ENCODE results near the gene ADAMTS2.
"Not testable (repeated sequence)": the region's sequence is repeated elsewhere in the genome, so short reads cannot be mapped to it uniquely, and the experiment has no call there.

Gene ADAMTS2

GRCh38 chr5:179324316-179324715 lies 20.9 kb downstream of the ADAMTS2 start:
- not testable (repeated sequence) for DNase-seq

- no peak for DNase-seq
Observed at GRCh38 chr5:179323026-179323870, 22.0 kb downstream of the ADAMTS2 start.

GRCh38 chr5:179322071-179323025 lies 22.9 kb downstream of the ADAMTS2 start:
- no peak for DNase-seq

- no peak for DNase-seq
Observed at GRCh38 chr5:179321206-179321987, 23.9 kb downstream of the ADAMTS2 start.

- DNase-seq = no peak
Observed at GRCh38 chr5:179319741-179320281, 25.4 kb downstream of the ADAMTS2 start.

- no peak for DNase-seq
Observed at GRCh38 chr5:179319123-179319522, 26.1 kb downstream of the ADAMTS2 start.

- no peak for DNase-seq
Observed at GRCh38 chr5:179318221-179318955, 26.9 kb downstream of the ADAMTS2 start.

GRCh38 chr5:179317411-179318220 lies 27.6 kb downstream of the ADAMTS2 start:
- DNase-seq = no peak

- DNase-seq = no peak
Observed at GRCh38 chr5:179316982-179317381, 28.3 kb downstream of the ADAMTS2 start.

GRCh38 chr5:179316111-179316551 lies 29.1 kb downstream of the ADAMTS2 start:
- DNase-seq = no peak

GRCh38 chr5:179315356-179315890 lies 29.8 kb downstream of the ADAMTS2 start:
- no peak for DNase-seq

- DNase-seq = no peak
Observed at GRCh38 chr5:179314606-179315355, 30.5 kb downstream of the ADAMTS2 start.

GRCh38 chr5:179313849-179314521 lies 31.3 kb downstream of the ADAMTS2 start:
- no peak for DNase-seq

- no peak for DNase-seq
Observed at GRCh38 chr5:179312557-179313235, 32.6 kb downstream of the ADAMTS2 start.

GRCh38 chr5:179311581-179311980 lies 33.7 kb downstream of the ADAMTS2 start:
- no peak for DNase-seq

GRCh38 chr5:179311091-179311470 lies 34.2 kb downstream of the ADAMTS2 start:
- DNase-seq = no peak

GRCh38 chr5:179310439-179311090 lies 34.7 kb downstream of the ADAMTS2 start:
- no peak for DNase-seq

- DNase-seq = no peak
Observed at GRCh38 chr5:179309751-179310320, 35.4 kb downstream of the ADAMTS2 start.
